H1 (cell line): ENCODE data around the gene EPN2.

ENCODE experiments used
- BACH1 ChIP-seq: IDR thresholded peaks from 2 replicates; pipeline ENCODE4 v1.6.1; 2012; ENCODE audit warnings: low read length, improper control_type of control experiment
- BRCA1 ChIP-seq: IDR thresholded peaks from 2 replicates; pipeline ENCODE4 v1.6.1; 2012; ENCODE audit warnings: low read depth, low read length, improper control_type of control experiment
- EGR1 ChIP-seq: IDR thresholded peaks from 2 replicates; pipeline ENCODE4 v1.6.1; 2011; ENCODE audit warnings: low read depth, low read length, borderline replicate concordance
- JUND ChIP-seq: IDR thresholded peaks from 2 replicates; pipeline ENCODE4 v1.6.1; 2011; ENCODE audit warnings: mild to moderate bottlenecking, improper control_type of control experiment, low read length
- PHF8 ChIP-seq: fragments of 200-600 bp; sonication (generic); conservative IDR thresholded peaks from 2 replicates; pipeline ENCODE4 v1.7.1; 2012; ENCODE audit warnings: low read depth, mild to moderate bottlenecking, inconsistent platforms, low read length, moderate library complexity
- RNF2 ChIP-seq: fragments of 200-900, 300-1000 bp; sonication (generic); IDR thresholded peaks from 2 replicates; pipeline ENCODE4 v1.7.1; 2016; ENCODE audit warnings: borderline replicate concordance, low read depth, mild to moderate bottlenecking, antibody characterized with exemption, low read length; ENCODE audit not compliant: poor library complexity, severe bottlenecking; ENCODE audit errors: missing control alignments
- TF ChIP-seq, protein P1 (sequence below), 3 experiments: IDR thresholded peaks; 1 replicate in 2 of 3; 2 replicates in 1 of 3; pipeline versions ENCODE4 v1.5.1 to v1.6.1; 2011; ENCODE audit warnings: low read length in 3 of 3, mild to moderate bottlenecking in 3 of 3, inconsistent platforms in 2 of 3, low read depth in 1 of 3, moderate library complexity in 1 of 3; ENCODE audit not compliant: insufficient read depth in 1 of 3; ENCODE audit errors: control extremely low read depth in 1 of 3

DNA sequence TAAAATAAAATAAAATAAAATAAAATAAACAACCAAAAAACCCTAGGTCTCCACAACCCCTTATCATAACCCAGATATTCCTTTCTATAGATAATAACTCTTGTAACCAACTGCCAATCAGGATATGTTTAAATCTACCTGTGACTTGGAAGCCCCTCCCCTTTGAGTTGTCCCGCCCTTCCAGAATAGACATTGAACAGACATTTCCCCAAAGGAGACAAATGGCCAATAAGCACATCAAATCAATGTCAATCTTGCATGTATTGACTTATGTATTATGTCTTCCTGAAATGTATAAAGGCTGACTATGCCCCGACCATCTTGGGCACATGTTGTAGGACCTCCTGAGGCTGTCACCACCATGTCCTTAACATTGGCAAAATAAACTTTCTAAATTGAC is 139.6 kb downstream of the EPN2 start:
- TF ChIP-seq EGR1 (no peak), BRCA1 (no peak), BACH1 (no peak), RNF2 (no peak), JUND (no peak), PHF8 (no peak)
- TF ChIP-seq, protein P1, sequence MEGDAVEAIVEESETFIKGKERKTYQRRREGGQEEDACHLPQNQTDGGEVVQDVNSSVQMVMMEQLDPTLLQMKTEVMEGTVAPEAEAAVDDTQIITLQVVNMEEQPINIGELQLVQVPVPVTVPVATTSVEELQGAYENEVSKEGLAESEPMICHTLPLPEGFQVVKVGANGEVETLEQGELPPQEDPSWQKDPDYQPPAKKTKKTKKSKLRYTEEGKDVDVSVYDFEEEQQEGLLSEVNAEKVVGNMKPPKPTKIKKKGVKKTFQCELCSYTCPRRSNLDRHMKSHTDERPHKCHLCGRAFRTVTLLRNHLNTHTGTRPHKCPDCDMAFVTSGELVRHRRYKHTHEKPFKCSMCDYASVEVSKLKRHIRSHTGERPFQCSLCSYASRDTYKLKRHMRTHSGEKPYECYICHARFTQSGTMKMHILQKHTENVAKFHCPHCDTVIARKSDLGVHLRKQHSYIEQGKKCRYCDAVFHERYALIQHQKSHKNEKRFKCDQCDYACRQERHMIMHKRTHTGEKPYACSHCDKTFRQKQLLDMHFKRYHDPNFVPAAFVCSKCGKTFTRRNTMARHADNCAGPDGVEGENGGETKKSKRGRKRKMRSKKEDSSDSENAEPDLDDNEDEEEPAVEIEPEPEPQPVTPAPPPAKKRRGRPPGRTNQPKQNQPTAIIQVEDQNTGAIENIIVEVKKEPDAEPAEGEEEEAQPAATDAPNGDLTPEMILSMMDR (IDR thresholded peaks at IDR 0.05; ENCODE audit: control extremely low read depth in 1 of 3, insufficient read depth in 1 of 3, low read depth in 1 of 3, low read length in 3 of 3), result no peak
